K562 (cell line): ENCODE results near the gene LRRTM1. TPM values are rescaled to one million over a fixed set of nuclear protein-coding genes. Genes with fewer than 3 reads are reported as not detected.
A peak's percentile ranks its signal among the peaks of the same experiment; 100 is the strongest.

Experiments
- HEY1 ChIP-seq: fragments of 250-450 bp; sonication (Bioruptor Pico); IDR thresholded peaks from 2 replicates; pipeline ENCODE4 v1.5.0; 2020; ENCODE audit warnings: mild to moderate bottlenecking, moderate library complexity, borderline replicate concordance
- PURB ChIP-seq: sonication (generic); formaldehyde crosslinking; IDR thresholded peaks from 2 replicates; pipeline ENCODE4 v1.9.0; 2021; ENCODE audit warnings: low read depth, mild to moderate bottlenecking, missing genetic modification reagents
- ZBTB34 ChIP-seq: fragments of 250-450 bp; sonication (Bioruptor Pico); IDR thresholded peaks from 2 replicates; pipeline ENCODE4 v1.8.0; 2021; ENCODE audit warnings: mild to moderate bottlenecking, moderate library complexity
- ZBTB40 ChIP-seq, 2 experiments: fragments of 450-650 bp in 1 of 2; sonication (generic) in 1 of 2; formaldehyde crosslinking in 1 of 2; IDR thresholded peaks; 2 replicates each; pipeline versions ENCODE4 v1.7.1 to v1.9.0; 2016 to 2022; ENCODE audit warnings: inconsistent platforms in 1 of 2, mild to moderate bottlenecking in 1 of 2, missing genetic modification reagents in 1 of 2
- polyA plus RNA-seq, 8 experiments: library from polyadenylated mRNA; depleted of rRNA in 4 of 8; stranded (reverse) in 5 of 8; unstranded in 3 of 8; fragments of >200 nt; fragmentation: Nextera tagmentation in 2 of 8; fragmentation: Illumina TruSeq in 1 of 8; extraction: Ambion mirVana in 2 of 8; extraction: Trizol in 1 of 8; gene quantifications; 2 replicates each; pipeline versions ENCODE4 v1.2.1 to v1.2.3, GENCODE V29; 2011 to 2014; ENCODE audit warnings: inconsistent platforms in 1 of 8, missing spikeins in 1 of 8
- total RNA-seq, 7 experiments: library from RNA; depleted of rRNA in 6 of 7; stranded (reverse); fragments of >200 nt in 6 of 7; fragmentation: Illumina TruSeq in 2 of 7; extraction: Trizol in 2 of 7; gene quantifications; 2 replicates each; pipeline versions ENCODE4 v1.2.1 to v1.2.3, GENCODE V29; 2011 to 2021; ENCODE audit warnings: low replicate concordance in 1 of 7
- TF ChIP-seq, protein P1 (sequence below), 2 experiments: fragments of 450-650 bp; formaldehyde crosslinking in 1 of 2; IDR thresholded peaks; 2 replicates each; pipeline versions ENCODE4 v1.4.0 to v1.6.1; 2014 to 2020; ENCODE audit warnings: mild to moderate bottlenecking in 2 of 2, borderline replicate concordance in 1 of 2, low read depth in 1 of 2

LRRTM1 gene
- total and polyA plus RNA-seq, 9 of the 15 experiments (the other 6 are each of a cell fraction or from before 2014, with no cell fraction given), result 0.07 to 0.33 (median 0.11) TPM; not detected in 6

GRCh38 chr2:80288576-80288975, 16.0 kb downstream of the LRRTM1 start (continued):
- TF ChIP-seq ZBTB40 (IDR thresholded peaks at IDR 0.05), result no peak
- no peak for TF ChIP-seq ZBTB40 (CRISPR knock-in tag; IDR thresholded peaks at IDR 0.05)
- TF ChIP-seq ZBTB34, result no peak
- TF ChIP-seq, protein P1, sequence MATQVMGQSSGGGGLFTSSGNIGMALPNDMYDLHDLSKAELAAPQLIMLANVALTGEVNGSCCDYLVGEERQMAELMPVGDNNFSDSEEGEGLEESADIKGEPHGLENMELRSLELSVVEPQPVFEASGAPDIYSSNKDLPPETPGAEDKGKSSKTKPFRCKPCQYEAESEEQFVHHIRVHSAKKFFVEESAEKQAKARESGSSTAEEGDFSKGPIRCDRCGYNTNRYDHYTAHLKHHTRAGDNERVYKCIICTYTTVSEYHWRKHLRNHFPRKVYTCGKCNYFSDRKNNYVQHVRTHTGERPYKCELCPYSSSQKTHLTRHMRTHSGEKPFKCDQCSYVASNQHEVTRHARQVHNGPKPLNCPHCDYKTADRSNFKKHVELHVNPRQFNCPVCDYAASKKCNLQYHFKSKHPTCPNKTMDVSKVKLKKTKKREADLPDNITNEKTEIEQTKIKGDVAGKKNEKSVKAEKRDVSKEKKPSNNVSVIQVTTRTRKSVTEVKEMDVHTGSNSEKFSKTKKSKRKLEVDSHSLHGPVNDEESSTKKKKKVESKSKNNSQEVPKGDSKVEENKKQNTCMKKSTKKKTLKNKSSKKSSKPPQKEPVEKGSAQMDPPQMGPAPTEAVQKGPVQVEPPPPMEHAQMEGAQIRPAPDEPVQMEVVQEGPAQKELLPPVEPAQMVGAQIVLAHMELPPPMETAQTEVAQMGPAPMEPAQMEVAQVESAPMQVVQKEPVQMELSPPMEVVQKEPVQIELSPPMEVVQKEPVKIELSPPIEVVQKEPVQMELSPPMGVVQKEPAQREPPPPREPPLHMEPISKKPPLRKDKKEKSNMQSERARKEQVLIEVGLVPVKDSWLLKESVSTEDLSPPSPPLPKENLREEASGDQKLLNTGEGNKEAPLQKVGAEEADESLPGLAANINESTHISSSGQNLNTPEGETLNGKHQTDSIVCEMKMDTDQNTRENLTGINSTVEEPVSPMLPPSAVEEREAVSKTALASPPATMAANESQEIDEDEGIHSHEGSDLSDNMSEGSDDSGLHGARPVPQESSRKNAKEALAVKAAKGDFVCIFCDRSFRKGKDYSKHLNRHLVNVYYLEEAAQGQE (IDR thresholded peaks at IDR 0.05; ENCODE audit: borderline replicate concordance), result peak; percentile 36; the same call in 1 of the 2 replicates
- TF ChIP-seq, protein P1 (CRISPR knock-in tag; IDR thresholded peaks at IDR 0.05; ENCODE audit: low read depth), result no peak
- no peak for TF ChIP-seq PURB (CRISPR knock-in tag)
- no peak for TF ChIP-seq HEY1 (CRISPR knock-in tag)
